Measurements from ENCODE around the gene ZNF784. TPM values are rescaled to one million over a fixed set of nuclear protein-coding genes. Genes with fewer than 3 reads are reported as not detected.

ZNF784 gene
- total and polyA plus RNA-seq, 2 of the 13 experiments (the other 11 are each of a cell fraction or from before 2014, with no cell fraction given) = 4.1 to 4.2 TPM

- peak; percentile 93 for TF ChIP-seq PATZ1 (CRISPR knock-in tag; IDR thresholded peaks at IDR 0.05)
- TF ChIP-seq ZFP36L2 (CRISPR knock-in tag; IDR thresholded peaks at IDR 0.05) = no peak
- peak; percentile 69; the same call in 1 of the 2 replicates for TF ChIP-seq KDM5A (IDR thresholded peaks at IDR 0.05; ENCODE audit: borderline replicate concordance, low read length)
- TF ChIP-seq ZMAT3 (CRISPR knock-in tag; conservative IDR thresholded peaks at IDR 0.05) = no peak
- TF ChIP-seq CEBPG (CRISPR knock-in tag; IDR thresholded peaks at IDR 0.05) = no peak
- TF ChIP-seq ZNF879 (CRISPR knock-in tag; IDR thresholded peaks at IDR 0.05) = 0 out of 2 replicates have a peak, but pooled peaks have one; percentile 76
- peak; percentile 21; the same call in 1 of the 2 replicates for TF ChIP-seq HDAC2 (CRISPR knock-in tag; IDR thresholded peaks at IDR 0.05)
- peak; percentile 60; the same call in 1 of the 2 replicates for TF ChIP-seq ZNF776 (CRISPR knock-in tag; IDR thresholded peaks at IDR 0.05)
- no peak for TF ChIP-seq TBL1XR1 (IDR thresholded peaks at IDR 0.05; ENCODE audit: borderline replicate concordance, low read length, partially characterized antibody)
- no peak for TF ChIP-seq ONECUT2 (CRISPR knock-in tag; IDR thresholded peaks at IDR 0.05)
- TF ChIP-seq MNT (IDR thresholded peaks at IDR 0.05) = no peak
- TF ChIP-seq MATR3 (CRISPR knock-in tag; IDR thresholded peaks at IDR 0.05) = no peak
- TF ChIP-seq ZNF614 (CRISPR knock-in tag; IDR thresholded peaks at IDR 0.05; ENCODE audit: borderline replicate concordance) = 0 out of 2 replicates have a peak, but pooled peaks have one; percentile 47
- peak; percentile 81 for TF ChIP-seq ZNF788 (CRISPR knock-in tag; IDR thresholded peaks at IDR 0.05; ENCODE audit: borderline replicate concordance)
- no peak for TF ChIP-seq SIN3A (IDR thresholded peaks at IDR 0.05; ENCODE audit: borderline replicate concordance, low read depth, low read length)
- no peak; the same call in 1 of the 2 replicates for TF ChIP-seq ZNF556 (CRISPR knock-in tag; IDR thresholded peaks at IDR 0.05; ENCODE audit: borderline replicate concordance)
- 0 out of 2 replicates have a peak, but pooled peaks have one; percentile 33 for TF ChIP-seq ZNF124 (CRISPR knock-in tag; IDR thresholded peaks at IDR 0.05)
- no peak for TF ChIP-seq NFE2 (CRISPR knock-in tag; IDR thresholded peaks at IDR 0.05)
- TF ChIP-seq ZNF160 (CRISPR knock-in tag; IDR thresholded peaks at IDR 0.05) = no peak
- TF ChIP-seq KLF16 (CRISPR knock-in tag; IDR thresholded peaks at IDR 0.05) = no peak
- 0 out of 2 replicates have a peak, but pooled peaks have one; percentile 56 for TF ChIP-seq CAMTA2 (CRISPR knock-in tag; IDR thresholded peaks at IDR 0.05; ENCODE audit: borderline replicate concordance)
- no peak for TF ChIP-seq ZNF274 (CRISPR knock-in tag; IDR thresholded peaks at IDR 0.05)
- TF ChIP-seq ZNF367 (CRISPR knock-in tag; IDR thresholded peaks at IDR 0.05; ENCODE audit: borderline replicate concordance) = no peak
- TF ChIP-seq ZNF501 (CRISPR knock-in tag; IDR thresholded peaks at IDR 0.05) = no peak
- TF ChIP-seq MIXL1 (CRISPR knock-in tag; IDR thresholded peaks at IDR 0.05) = 0 out of 2 replicates have a peak, but pooled peaks have one; percentile 12
- peak; percentile 42; the same call in 1 of the 2 replicates for TF ChIP-seq ZBTB7B (CRISPR knock-in tag; IDR thresholded peaks at IDR 0.05)
These were observed 23.6 kb upstream of the ZNF784 start, which contains the start of gene CCDC106 (continued) for GRCh38 chr19:55647732-55648584.

Measured in HepG2 (cell line).